A549 (cell line): ENCODE measurements around the gene ASPSCR1. TPM values are rescaled to one million over a fixed set of nuclear protein-coding genes. Genes with fewer than 3 reads are reported as not detected.

Experiments
- HOXB5 ChIP-seq: fragments of 250-450 bp; sonication (Bioruptor Pico); IDR thresholded peaks from 2 replicates; pipeline ENCODE4 v1.5.0; 2020; ENCODE audit warnings: mild to moderate bottlenecking, moderate library complexity
- MYC ChIP-seq: IDR thresholded peaks from 2 replicates; pipeline ENCODE4 v1.6.1; 2012; ENCODE audit warnings: mild to moderate bottlenecking, inconsistent platforms, low read length, improper control_type of control experiment, borderline replicate concordance
- polyA plus RNA-seq, 4 experiments: library from polyadenylated mRNA; depleted of rRNA in 3 of 4; stranded (reverse); fragments of >200 nt; fragmentation: RNase III in 1 of 4; extraction: RNeasy Plus Mini Kit Qiagen cat#74134 plus additional on column Dnase treatment in 1 of 4; gene quantifications; 2 replicates in 3 of 4; 3 replicates in 1 of 4; pipeline ENCODE4 v1.2.3, GENCODE V29; 2011 to 2017

Gene ASPSCR1
- polyA plus RNA-seq, 2 of the 4 experiments (the other 2 are of a cell fraction) = 12.3 to 25.7 TPM

DNA sequence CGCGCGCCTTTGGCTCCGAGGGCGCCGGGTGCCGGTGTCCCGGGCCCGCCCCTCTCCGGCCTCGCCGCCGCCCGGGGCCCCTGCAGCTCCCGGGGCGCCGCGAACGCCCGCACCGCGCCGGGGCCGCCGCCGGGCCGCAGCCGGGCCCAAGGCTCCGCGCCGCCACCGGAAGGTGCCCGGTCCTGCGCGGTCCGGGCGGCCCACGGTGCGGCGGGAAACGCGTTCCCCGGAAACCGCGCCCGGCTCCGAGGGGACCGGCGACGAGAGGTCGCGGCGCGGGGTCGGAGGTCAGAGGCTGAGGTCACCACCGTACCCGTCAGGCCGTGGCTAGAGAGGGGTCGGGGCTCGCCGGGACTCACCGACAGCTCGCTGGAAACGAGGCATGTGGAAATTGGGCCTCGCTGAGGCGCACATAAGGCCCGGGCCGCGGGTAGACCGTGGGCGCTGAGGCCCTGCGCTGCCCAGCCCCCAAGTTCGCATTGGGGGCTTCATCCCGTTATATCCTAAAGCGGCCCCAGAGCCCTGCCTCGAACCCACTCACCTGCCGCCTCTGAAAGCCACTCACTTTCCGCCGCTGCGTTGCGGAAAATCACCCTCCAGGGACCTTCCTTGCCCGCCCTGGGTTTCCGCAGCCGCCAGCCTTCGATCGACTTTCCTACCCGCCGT is 88.3 kb downstream of the ASPSCR1 start, which contains the start of gene DUS1L (continued):
- TF ChIP-seq MYC (0 out of 2 replicates have a peak, but pooled peaks have one; percentile 24), HOXB5 (peak; percentile 68; the same call in 1 of the 2 replicates)
- TF ChIP-seq, all 56 proteins: peak for 20

Other genes with a start within 250 kb of the ASPSCR1 start
- gene GCGR, start 173.5 kb upstream of the ASPSCR1 start, polyA plus RNA-seq (2011; rRNA removed) = 0.05 and 0.19 TPM in 2 replicates
- gene GCGR, start 173.5 kb upstream of the ASPSCR1 start, polyA plus RNA-seq (2017; fragmentation: RNase III; extraction: RNeasy Plus Mini Kit Qiagen cat#74134 plus additional on column Dnase treatment) = 0.37 to 0.46 TPM (median 0.45 TPM) in 3 replicates
- 30.9 and 32.0 TPM in 2 replicates for gene MCRIP1, start 144.3 kb upstream of the ASPSCR1 start, polyA plus RNA-seq (2011; rRNA removed)
- 43.9 to 51.0 TPM (median 45.1 TPM) in 3 replicates for gene MCRIP1, start 144.3 kb upstream of the ASPSCR1 start, polyA plus RNA-seq (2017; fragmentation: RNase III; extraction: RNeasy Plus Mini Kit Qiagen cat#74134 plus additional on column Dnase treatment)
- gene PPP1R27, start 142.6 kb upstream of the ASPSCR1 start, polyA plus RNA-seq (2011; rRNA removed) = not detected in 2 replicates
- gene PPP1R27, start 142.6 kb upstream of the ASPSCR1 start, polyA plus RNA-seq (2017; fragmentation: RNase III; extraction: RNeasy Plus Mini Kit Qiagen cat#74134 plus additional on column Dnase treatment) = 0.09 TPM in 1 of 3 replicates, not detected in the others
- 102 and 285 TPM in 2 replicates for gene P4HB, start 117.1 kb upstream of the ASPSCR1 start, polyA plus RNA-seq (2011; rRNA removed)
- gene P4HB, start 117.1 kb upstream of the ASPSCR1 start, polyA plus RNA-seq (2017; fragmentation: RNase III; extraction: RNeasy Plus Mini Kit Qiagen cat#74134 plus additional on column Dnase treatment) = 606 to 622 TPM (median 607 TPM) in 3 replicates
- gene ARHGDIA, start 106.3 kb upstream of the ASPSCR1 start, polyA plus RNA-seq (2011; rRNA removed) = 44.3 and 64.0 TPM in 2 replicates
- gene ARHGDIA, start 106.3 kb upstream of the ASPSCR1 start, polyA plus RNA-seq (2017; fragmentation: RNase III; extraction: RNeasy Plus Mini Kit Qiagen cat#74134 plus additional on column Dnase treatment) = 497 to 567 TPM (median 503 TPM) in 3 replicates
- gene ALYREF, start 86.0 kb upstream of the ASPSCR1 start, polyA plus RNA-seq (2011; rRNA removed) = 125 and 130 TPM in 2 replicates
- gene ALYREF, start 86.0 kb upstream of the ASPSCR1 start, polyA plus RNA-seq (2017; fragmentation: RNase III; extraction: RNeasy Plus Mini Kit Qiagen cat#74134 plus additional on column Dnase treatment) = 135 to 164 TPM (median 141 TPM) in 3 replicates
- gene ANAPC11, start 85.9 kb upstream of the ASPSCR1 start, polyA plus RNA-seq (2011; rRNA removed) = 351 and 428 TPM in 2 replicates
- 352 to 382 TPM (median 377 TPM) in 3 replicates for gene ANAPC11, start 85.9 kb upstream of the ASPSCR1 start, polyA plus RNA-seq (2017; fragmentation: RNase III; extraction: RNeasy Plus Mini Kit Qiagen cat#74134 plus additional on column Dnase treatment)
- gene NPB, start 75.4 kb upstream of the ASPSCR1 start, polyA plus RNA-seq (2011; rRNA removed) = 0.34 and 0.41 TPM in 2 replicates
- 0.29 to 0.45 TPM (median 0.38 TPM) in 3 replicates for gene NPB, start 75.4 kb upstream of the ASPSCR1 start, polyA plus RNA-seq (2017; fragmentation: RNase III; extraction: RNeasy Plus Mini Kit Qiagen cat#74134 plus additional on column Dnase treatment)
- gene PCYT2, start 66.2 kb upstream of the ASPSCR1 start, polyA plus RNA-seq (2011; rRNA removed) = 7.1 and 7.7 TPM in 2 replicates
- gene PCYT2, start 66.2 kb upstream of the ASPSCR1 start, polyA plus RNA-seq (2017; fragmentation: RNase III; extraction: RNeasy Plus Mini Kit Qiagen cat#74134 plus additional on column Dnase treatment) = 14.8 to 17.0 TPM (median 16.3 TPM) in 3 replicates
- 9.8 and 13.7 TPM in 2 replicates for gene SIRT7, start 59.5 kb upstream of the ASPSCR1 start, polyA plus RNA-seq (2011; rRNA removed)
- gene SIRT7, start 59.5 kb upstream of the ASPSCR1 start, polyA plus RNA-seq (2017; fragmentation: RNase III; extraction: RNeasy Plus Mini Kit Qiagen cat#74134 plus additional on column Dnase treatment) = 34.0 to 35.2 TPM (median 34.8 TPM) in 3 replicates
- gene MAFG, start 49.9 kb upstream of the ASPSCR1 start, polyA plus RNA-seq (2011; rRNA removed) = 41.6 and 47.9 TPM in 2 replicates
- gene MAFG, start 49.9 kb upstream of the ASPSCR1 start, polyA plus RNA-seq (2017; fragmentation: RNase III; extraction: RNeasy Plus Mini Kit Qiagen cat#74134 plus additional on column Dnase treatment) = 49.8 to 57.9 TPM (median 52.4 TPM) in 3 replicates
- 77.1 and 81.4 TPM in 2 replicates for gene PYCR1, start 40.3 kb upstream of the ASPSCR1 start, polyA plus RNA-seq (2011; rRNA removed)
- gene PYCR1, start 40.3 kb upstream of the ASPSCR1 start, polyA plus RNA-seq (2017; fragmentation: RNase III; extraction: RNeasy Plus Mini Kit Qiagen cat#74134 plus additional on column Dnase treatment) = 81.4 to 93.3 TPM (median 87.2 TPM) in 3 replicates
- gene MYADML2, start 30.4 kb upstream of the ASPSCR1 start, polyA plus RNA-seq (2011; rRNA removed) = not detected in 2 replicates
- gene MYADML2, start 30.4 kb upstream of the ASPSCR1 start, polyA plus RNA-seq (2017; fragmentation: RNase III; extraction: RNeasy Plus Mini Kit Qiagen cat#74134 plus additional on column Dnase treatment) = not detected in 3 replicates
- 0.06 and 0.08 TPM in 2 replicates for gene NOTUM, start 16.4 kb upstream of the ASPSCR1 start, polyA plus RNA-seq (2011; rRNA removed)
- gene NOTUM, start 16.4 kb upstream of the ASPSCR1 start, polyA plus RNA-seq (2017; fragmentation: RNase III; extraction: RNeasy Plus Mini Kit Qiagen cat#74134 plus additional on column Dnase treatment) = 0.45 to 0.92 TPM (median 0.91 TPM) in 3 replicates
- 79.4 and 80.5 TPM in 2 replicates for gene CENPX, start 45.2 kb downstream of the ASPSCR1 start, polyA plus RNA-seq (2011; rRNA removed)
- gene CENPX, start 45.2 kb downstream of the ASPSCR1 start, polyA plus RNA-seq (2017; fragmentation: RNase III; extraction: RNeasy Plus Mini Kit Qiagen cat#74134 plus additional on column Dnase treatment) = 208 to 231 TPM (median 222 TPM) in 3 replicates
- 6.0 and 6.4 TPM in 2 replicates for gene LRRC45, start 45.7 kb downstream of the ASPSCR1 start, polyA plus RNA-seq (2011; rRNA removed)
- 19.1 to 24.5 TPM (median 21.6 TPM) in 3 replicates for gene LRRC45, start 45.7 kb downstream of the ASPSCR1 start, polyA plus RNA-seq (2017; fragmentation: RNase III; extraction: RNeasy Plus Mini Kit Qiagen cat#74134 plus additional on column Dnase treatment)
- 9.9 and 11.9 TPM in 2 replicates for gene RAC3, start 54.0 kb downstream of the ASPSCR1 start, polyA plus RNA-seq (2011; rRNA removed)
- 19.9 to 21.0 TPM (median 20.4 TPM) in 3 replicates for gene RAC3, start 54.0 kb downstream of the ASPSCR1 start, polyA plus RNA-seq (2017; fragmentation: RNase III; extraction: RNeasy Plus Mini Kit Qiagen cat#74134 plus additional on column Dnase treatment)
- gene DCXR, start 60.1 kb downstream of the ASPSCR1 start, polyA plus RNA-seq (2011; rRNA removed) = 39.3 and 48.3 TPM in 2 replicates
- gene DCXR, start 60.1 kb downstream of the ASPSCR1 start, polyA plus RNA-seq (2017; fragmentation: RNase III; extraction: RNeasy Plus Mini Kit Qiagen cat#74134 plus additional on column Dnase treatment) = 62.0 to 70.7 TPM (median 69.6 TPM) in 3 replicates
- gene RFNG, start 74.2 kb downstream of the ASPSCR1 start, polyA plus RNA-seq (2011; rRNA removed) = 8.4 and 8.9 TPM in 2 replicates
- 21.3 to 31.5 TPM (median 25.7 TPM) in 3 replicates for gene RFNG, start 74.2 kb downstream of the ASPSCR1 start, polyA plus RNA-seq (2017; fragmentation: RNase III; extraction: RNeasy Plus Mini Kit Qiagen cat#74134 plus additional on column Dnase treatment)
- 89.4 and 93.8 TPM in 2 replicates for gene GPS1, start 74.3 kb downstream of the ASPSCR1 start, polyA plus RNA-seq (2011; rRNA removed)
- 122 to 130 TPM (median 126 TPM) in 3 replicates for gene GPS1, start 74.3 kb downstream of the ASPSCR1 start, polyA plus RNA-seq (2017; fragmentation: RNase III; extraction: RNeasy Plus Mini Kit Qiagen cat#74134 plus additional on column Dnase treatment)
- gene DUS1L, start 88.2 kb downstream of the ASPSCR1 start, polyA plus RNA-seq (2011; rRNA removed) = 48.1 and 59.5 TPM in 2 replicates
- 81.5 to 84.8 TPM (median 83.6 TPM) in 3 replicates for gene DUS1L, start 88.2 kb downstream of the ASPSCR1 start, polyA plus RNA-seq (2017; fragmentation: RNase III; extraction: RNeasy Plus Mini Kit Qiagen cat#74134 plus additional on column Dnase treatment)
- gene FASN, start 120.6 kb downstream of the ASPSCR1 start, polyA plus RNA-seq (2011; rRNA removed) = 12.9 and 16.3 TPM in 2 replicates
- gene FASN, start 120.6 kb downstream of the ASPSCR1 start, polyA plus RNA-seq (2017; fragmentation: RNase III; extraction: RNeasy Plus Mini Kit Qiagen cat#74134 plus additional on column Dnase treatment) = 114 to 169 TPM (median 144 TPM) in 3 replicates
- 16.6 and 18.5 TPM in 2 replicates for gene CCDC57, start 235.2 kb downstream of the ASPSCR1 start, polyA plus RNA-seq (2011; rRNA removed)
- 18.2 to 22.1 TPM (median 18.9 TPM) in 3 replicates for gene CCDC57, start 235.2 kb downstream of the ASPSCR1 start, polyA plus RNA-seq (2017; fragmentation: RNase III; extraction: RNeasy Plus Mini Kit Qiagen cat#74134 plus additional on column Dnase treatment)